NCI-H345 treated with DMSO at 0.1 percent for 48 hours (cell line): ENCODE data around the gene ANLN.

Experiments
- DNase-seq: peaks from one replicate; lab custom pipeline; 2025; ENCODE audit not compliant: unreplicated experiment; lab: John Stamatoyannopoulos, UW

Gene ANLN

DNA sequence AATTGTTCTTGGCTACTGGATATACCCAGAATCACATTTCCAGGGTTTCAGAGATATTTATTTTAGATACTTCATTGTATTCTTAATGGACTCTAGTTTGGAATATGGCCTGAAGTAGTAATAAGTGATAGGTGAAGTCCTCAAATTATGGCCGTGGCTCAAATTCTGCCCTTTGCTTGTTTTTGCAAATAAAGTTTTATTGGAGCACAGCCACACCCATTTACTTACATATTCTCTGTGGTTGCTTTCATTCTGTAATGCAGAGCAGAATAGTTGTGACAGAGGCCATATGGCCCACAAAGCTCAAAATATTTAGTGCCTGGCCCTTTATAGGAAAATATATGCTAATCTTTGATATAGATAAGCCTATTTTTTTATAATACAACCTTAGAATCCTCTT is 19.5 kb downstream of the ANLN start:
- DNase-seq = no peak

DNA sequence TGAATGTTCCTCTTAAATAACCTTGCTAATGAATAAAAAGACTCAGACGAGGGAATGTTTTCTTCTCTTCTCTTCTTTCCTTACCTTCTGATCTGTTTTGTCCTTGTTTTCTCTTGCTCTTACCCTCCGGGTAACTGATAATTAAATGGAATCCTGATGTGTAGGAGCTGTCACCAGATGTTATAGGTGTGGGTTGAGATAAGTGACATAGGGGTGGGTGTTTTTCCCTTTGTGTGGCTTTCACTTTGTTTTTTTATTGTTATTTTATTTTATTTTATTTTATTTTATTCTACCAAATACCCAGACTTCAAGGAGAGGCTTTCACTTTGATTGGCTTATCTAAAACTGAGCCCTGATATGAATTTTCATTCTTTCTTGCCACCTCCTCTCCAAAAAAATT is 25.5 kb downstream of the ANLN start:
- no peak for DNase-seq

DNA sequence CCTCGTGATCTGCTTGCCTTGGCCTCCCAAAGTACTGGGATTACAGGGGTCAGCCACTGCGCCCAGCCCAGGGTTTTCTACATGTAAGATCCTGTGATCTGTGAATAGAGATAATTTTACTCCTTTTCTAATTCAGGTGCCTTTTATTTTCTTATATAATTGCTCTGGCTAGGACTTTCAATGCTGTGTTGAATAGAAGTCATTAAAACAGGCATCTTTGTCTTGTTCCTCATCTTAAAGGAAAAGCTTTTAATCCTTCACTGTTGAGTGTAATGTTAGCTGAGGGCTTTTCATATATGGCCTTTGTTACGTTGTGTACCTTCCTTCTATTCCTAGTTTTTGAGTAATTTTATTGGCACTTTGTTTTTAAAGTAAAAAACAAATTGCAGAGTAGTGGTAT is 26.6 kb downstream of the ANLN start:
- DNase-seq = no peak

DNA sequence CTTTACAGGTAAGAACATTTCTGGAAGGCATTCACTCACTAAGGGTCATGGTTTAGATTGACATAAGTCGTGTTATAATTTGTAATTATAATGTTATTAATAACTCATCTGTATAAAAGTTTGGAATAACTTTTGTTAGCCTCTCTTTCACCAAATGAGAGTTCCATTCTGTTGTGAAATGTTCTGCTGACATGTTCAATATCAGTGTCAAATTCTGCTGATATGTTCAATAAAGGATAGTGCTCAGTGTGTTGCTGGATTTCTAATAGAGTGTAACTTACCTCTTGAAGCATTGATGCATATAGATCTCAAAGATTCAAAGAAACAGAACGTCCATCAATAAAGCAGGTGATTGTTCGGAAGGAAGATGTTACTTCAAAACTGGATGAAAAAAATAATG is 30.6 kb downstream of the ANLN start:
- DNase-seq = no peak

DNA sequence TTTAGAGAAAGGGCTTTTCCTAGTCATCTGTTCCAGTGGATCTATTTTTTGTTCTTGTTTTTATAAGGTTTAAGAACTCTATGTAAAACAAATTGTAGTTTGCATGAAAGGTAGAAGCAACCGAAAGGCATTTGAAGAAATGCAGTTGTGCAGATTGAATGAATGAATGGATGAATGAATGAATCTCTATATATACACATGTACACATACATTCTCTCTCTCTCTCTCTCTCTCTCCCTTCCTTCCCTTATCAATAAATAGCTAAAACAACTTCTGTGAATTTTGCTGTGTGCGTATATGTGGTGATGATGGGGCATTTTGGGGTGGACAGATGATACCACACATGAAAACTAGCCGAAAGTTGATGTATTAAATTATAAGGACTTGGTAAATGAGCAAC is 32.4 kb downstream of the ANLN start:
- DNase-seq = no peak

DNA sequence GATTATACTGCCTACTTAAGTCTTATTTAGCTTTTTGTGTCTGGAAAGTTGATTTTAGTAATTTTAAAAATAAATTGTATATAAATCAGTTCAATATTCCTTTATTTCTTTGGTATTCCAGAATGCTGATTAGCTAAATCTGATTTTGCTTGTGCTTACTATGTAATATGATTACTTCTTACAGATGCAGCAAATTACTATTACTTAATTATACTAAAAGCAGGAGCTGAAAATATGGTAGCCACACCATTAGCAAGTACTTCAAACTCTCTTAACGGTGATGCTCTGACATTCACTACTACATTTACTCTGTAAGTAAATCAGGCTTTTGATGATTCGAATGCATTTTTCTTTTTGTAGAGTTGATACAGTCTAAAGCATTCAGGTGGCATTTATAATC is 34.0 kb downstream of the ANLN start:
- DNase-seq = no peak

DNA sequence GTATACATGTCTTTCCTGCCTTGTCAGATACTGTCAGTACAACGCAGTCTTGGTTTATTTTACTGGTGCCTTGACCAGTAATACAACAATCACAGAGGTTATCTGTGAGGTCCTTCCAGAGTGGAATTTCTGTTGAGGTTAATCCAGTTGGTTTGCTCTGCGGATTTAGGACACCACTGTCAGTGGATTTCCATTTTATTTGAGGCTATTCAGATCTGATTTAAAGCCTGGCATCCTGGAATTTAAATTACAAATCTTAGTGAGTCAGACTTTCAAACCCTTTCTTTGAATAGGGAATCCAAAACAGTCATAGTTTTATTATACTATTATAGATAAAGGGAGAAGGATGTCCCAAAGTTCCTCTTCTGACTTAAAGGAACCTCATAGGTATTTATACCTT is 40.5 kb downstream of the ANLN start:
- no peak for DNase-seq

DNA sequence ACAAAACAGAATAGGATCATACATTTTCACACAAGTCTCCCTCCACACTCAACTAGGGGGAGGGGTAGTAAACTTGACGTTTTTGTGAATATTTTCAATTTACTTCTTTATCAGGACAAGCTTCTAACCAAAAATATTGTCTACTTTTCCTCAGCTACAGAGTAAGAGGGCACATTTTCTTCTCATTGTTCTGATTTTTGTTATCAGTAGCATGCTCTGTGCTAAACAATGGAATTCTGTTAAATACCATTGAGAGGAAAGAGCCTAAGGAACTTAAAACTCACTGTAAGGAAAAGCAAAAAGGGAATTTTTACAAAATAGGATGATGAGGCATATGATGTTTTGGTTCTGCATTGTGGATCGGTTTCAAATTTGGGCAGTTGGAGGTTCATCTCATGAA is 41.2 kb downstream of the ANLN start:
- no peak for DNase-seq

DNA sequence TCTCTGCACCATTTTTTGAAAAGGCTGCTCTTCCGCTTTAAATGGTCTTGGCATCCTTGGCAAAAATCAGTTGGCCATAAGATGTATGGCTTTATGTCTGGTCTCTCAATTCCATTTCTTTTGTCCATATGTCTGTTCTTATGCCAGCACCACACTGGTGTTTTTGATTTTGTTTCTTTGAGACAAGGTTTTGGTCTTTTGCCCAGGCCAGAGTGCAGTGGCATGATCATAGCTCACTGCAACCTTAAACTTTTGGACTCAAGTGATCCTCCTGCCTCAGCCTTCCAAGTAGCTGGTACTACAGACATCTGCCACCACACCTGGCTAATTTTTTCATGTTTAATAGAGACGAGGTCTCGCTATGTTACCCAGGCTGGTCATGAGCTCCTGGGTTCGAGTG is 48.5 kb downstream of the ANLN start:
- DNase-seq = no peak

DNA sequence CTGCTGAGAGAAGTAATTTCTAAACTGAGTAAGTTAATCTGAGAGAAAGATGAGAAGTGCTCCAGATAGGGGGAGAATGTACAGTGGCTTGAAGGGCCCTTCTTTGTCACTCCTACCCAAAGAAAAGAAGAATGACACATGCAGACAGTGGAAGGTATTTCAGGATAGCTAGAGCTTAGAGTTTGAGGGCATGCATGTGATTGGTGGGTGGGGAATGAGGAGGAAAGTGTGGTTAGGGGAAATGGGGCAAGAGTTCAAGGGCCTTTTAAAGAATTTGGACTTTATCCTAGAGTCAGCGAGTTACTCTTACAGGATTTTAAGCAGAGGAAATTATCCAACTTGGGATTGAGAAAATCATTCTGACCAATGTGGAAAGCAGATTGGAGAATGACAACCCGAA is 50.0 kb downstream of the ANLN start:
- DNase-seq = no peak

DNA sequence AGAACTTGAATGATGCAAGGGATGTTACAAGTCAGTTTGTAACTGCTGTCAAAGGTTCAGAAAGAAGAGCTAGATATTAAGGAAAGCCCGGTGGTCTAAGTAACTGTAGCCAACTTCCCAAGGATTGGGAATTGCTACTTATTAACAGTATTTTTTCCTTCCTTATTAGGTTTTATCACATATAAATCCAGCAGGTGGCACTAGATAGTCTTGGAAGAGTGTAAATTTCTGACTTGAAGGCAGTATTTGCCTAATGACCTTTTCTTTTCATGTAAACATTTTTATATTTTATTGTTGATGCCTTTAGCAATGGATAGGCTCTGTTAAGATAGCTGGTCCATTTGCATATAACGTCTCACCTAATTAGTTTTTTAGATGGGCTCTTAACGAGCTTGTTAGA is 51.2 kb downstream of the ANLN start:
- peak; percentile 7 for DNase-seq

DNA sequence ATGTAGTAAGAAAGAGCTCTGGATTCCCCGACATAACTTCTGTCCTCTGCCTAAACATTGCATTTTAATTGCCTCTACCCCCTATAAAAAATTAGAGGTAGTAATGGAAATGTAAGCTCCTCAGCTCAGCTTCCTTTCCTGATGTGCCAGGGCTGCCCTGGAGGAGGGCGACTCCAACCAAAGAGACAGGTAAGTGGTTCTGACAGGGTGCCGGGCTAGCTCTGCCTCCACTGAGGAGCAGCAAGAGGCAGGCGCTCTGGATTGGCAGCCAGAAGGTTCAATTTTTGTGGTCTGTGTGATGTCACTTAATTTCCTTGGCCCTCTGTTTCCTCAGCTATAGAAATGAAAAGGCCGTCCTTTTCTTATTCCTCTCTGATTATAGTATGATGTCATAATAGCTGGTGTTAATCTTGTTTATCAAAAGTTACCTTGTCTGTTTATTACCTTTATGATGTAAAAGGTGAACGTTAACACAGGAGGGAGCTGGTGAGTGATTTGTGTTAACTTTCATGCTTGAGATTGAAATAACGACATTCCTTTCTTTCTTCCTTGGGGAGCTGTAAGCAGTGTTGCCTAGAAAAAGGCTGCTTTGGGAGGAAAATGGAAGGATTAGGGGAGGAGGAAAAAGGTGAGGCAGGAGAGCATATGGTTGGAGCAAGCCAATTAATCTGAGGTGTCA is 51.8 kb downstream of the ANLN start:
- no peak for DNase-seq

DNA sequence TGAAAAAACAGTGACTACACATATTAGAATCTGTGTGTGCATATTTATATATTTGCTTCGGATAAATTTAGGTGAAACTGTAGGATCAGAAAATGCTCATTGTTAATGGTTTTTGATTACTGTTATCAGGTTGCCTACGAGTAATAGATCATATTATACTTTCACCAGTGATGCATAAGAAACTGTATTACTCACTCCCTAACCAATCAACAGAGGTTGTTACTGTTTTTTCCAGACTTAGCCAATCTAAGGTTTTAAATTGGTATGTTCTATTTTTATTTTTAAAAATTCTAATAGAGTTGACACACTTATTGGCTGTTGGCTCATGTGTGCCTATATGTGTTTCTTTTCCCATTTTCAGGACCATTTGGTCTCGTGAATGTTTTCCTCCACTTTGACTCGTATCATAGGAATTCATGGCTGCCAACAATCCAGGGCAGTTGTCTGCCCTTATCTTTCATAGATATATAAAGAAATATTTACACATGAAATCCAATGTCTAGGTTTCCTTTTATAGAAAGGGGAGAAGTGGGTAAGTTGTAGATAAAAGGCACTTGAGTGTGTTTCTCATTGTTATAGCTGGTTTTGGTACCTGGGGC is 59.2 kb downstream of the ANLN start:
- no peak for DNase-seq

DNA sequence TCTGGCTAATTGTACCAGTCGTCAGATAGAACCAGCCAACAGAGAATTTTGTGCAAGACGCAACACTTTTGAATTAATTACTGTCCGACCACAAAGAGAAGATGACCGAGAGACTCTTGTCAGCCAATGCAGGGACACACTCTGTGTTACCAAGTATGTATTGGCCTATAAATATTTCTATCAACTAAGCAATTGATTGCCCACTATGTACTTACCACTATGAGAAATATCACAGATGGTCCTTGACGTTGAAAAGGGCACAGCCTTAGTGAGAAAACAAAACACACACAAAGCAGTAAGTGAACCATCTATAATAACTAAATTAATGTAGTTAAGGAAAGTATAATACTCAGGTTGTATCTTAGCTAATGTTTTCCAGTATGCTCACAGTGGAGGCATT is 60.0 kb downstream of the ANLN start:
- no peak for DNase-seq

DNA sequence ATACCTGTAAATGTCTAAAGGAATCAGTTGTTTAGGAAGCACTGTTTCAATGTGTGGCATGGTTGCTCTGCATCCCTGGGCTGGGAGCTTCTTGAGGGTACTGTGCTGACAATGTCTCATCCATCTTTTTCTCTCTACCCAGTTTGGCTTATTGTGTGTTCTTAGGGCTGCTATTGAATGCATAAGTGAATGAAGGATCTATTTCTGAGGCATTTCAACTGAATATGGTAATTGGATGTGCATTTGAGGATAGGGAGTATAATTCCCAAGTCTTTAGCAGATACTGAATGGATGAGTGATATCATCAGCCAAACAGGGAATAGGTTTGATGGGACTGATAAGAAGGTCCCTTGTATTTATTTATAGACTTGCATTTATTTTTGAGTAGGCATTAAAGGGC is 64.1 kb downstream of the ANLN start:
- no peak for DNase-seq

DNA sequence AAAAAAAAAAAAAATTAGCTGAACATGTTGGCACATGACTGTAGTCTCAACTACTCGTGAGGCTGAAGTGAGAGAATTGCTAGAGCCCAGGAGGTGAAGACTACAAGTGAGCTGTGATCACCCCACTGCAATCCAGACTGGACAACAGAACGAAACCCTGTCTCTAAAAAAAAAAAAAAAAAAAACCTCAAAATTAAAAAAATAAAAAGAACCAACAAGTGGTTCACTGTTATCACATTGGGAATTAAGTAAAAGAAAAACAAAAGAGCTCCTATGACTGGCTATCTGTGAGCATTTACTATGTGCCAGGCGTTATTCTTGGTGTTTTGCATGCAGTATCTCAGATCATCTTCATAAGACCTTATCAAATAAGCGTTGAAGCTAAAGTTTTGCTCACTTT is 66.0 kb downstream of the ANLN start:
- no peak for DNase-seq

DNA sequence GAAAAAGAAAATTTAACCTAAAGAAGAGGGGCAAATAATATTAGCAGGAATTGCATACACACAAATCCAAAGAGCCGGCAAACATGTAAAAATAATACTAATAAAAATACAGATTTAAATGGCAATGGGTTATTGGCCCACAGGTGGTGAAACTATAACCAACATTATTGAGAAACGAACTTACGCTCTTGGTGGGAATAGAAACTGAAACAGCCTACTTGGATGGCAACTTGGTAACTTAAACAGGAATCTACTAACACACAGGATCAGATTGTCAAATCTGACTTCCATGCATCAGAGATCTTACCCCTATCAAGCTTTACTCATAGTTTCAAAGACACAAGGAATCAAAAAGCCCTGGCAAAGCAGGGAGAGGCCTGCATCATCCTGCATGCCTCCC is 66.5 kb downstream of the ANLN start:
- DNase-seq = no peak

DNA sequence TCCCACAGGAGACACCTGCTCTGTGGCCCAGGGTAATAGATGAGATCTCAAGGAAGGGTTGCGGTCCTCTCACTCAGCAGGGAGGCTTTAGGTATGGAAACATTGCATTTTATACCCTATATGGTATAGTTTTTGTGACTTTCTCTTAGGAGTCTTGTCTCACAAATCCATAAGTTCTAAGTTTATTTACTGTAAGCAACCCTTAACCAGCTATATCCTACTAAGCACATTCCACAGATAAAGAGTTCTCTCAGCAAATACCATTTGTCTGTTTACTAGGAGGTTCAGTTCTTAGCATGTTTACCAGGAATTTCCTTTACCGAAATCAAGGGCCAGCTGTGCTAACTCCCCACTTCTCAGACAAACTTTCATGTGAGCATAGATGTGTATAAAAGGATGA is 66.9 kb downstream of the ANLN start:
- DNase-seq = no peak

DNA sequence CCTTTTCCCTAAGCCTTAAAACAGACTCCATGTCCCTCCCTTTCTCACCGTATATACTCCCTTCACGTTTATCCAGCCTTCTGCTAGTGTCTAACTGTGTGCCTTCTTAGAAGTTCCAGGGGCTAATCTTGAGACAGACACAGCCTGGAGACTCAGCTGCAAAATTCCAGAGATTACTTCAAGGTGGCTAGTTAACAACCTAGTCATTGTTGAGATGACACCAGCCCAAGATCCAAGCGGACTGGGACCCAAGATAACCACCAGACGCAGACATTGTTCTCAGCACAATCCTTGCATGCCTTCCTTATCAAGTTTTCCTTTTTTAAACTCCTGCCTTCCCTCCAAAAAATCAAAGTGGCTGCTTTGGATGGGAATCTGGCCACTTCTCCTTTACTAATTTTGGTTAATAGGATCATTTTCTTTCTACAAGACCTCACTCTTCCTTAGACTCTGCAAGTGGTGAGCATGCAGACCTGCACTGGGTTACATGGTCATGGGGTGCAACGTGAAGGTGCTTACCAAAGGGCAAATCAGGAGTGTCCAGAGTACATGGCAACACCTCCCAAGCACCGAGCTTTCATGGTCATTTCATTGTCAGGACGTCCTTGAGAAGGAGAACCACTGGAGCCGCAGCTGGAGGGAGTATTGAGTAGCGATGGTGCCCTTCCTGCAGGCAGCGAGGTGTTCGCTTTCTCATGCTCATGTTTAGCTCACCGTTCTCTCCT is 69.7 kb downstream of the ANLN start:
- DNase-seq = no peak

DNA sequence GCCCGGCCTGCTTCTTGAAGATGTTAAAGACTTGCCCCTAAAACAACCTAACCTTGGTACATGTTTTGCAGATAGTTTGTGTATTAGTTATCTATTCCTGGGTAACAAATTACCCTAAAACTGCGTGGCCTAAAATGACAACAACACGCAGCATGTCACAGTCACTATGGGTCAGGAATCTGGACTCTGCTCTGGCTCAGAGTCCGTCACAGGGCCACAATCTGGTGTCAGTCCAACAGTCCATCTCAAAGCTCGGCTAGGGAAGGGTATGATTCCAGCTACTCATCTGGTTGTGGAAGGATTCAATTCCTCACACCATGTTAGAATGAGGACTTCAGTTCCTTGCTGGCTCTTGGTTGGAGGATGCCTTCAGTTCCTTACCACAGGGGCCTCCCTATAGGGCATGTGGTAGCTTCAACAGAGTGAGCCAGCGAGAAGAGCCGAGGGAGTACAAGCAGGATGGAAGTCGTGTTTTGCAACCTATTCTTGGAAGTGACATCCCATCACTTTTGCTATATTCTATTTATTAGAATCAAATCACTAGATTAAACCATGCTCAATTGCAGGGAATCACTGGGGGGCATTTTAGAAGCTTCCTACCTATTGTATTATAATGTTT is 71.3 kb downstream of the ANLN start:
- no peak for DNase-seq

DNA sequence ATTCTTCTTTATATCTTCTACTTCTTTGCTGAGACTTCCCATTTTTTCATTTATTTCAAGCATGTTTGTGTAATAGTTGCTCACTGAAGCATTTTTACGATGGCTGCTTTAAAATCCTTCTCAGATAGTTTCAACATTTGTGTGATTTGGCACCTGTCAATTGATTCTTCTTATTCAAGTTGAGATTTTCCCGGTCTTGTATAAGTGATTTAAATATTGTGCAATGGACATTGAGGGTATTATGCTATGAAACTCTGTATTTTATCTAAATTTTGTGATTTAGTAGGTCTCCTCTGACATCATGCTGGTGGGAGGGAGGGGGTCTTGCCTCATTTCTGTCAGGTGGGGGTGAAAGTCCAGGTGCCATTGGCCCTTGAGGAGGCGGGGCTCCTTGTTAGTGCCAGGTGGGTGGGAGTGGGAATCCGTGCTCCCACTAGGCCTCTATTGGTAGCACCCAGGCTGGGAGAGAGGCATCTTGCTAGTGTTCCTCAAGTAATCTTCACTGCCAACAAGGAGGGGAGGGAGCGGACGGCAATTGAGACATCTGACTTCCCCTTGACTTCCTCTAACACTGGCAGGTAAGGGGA is 73.0 kb downstream of the ANLN start:
- no peak for DNase-seq

DNA sequence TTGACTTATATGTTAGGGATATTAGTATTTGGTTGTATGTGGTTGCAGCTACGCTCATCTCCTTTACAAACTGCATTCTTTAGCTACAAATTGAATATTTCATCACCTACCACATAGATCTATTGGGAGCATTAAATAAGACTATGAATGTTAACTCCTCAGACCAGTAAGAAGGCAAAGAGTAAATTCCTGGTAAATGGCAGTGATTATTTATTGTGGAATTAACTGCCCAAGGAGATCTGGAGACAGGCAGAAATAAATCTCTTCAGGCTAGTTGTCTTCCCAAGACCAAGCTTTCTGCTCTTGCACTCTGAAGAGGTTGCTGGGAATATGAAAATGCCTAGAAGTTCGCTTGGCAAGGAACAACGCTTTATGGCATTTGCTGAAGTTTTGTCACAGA is 74.6 kb downstream of the ANLN start:
- no peak for DNase-seq
